GM08714 (cell line): ENCODE results near the gene CACNA2D3.
"Not testable (repeated sequence)": the region's sequence is repeated elsewhere in the genome, so short reads cannot be mapped to it uniquely, and the experiment has no call there.

Experiments used
- H3K4me3 ChIP-seq: fragments of 200-500 bp; sonication (Bioruptor generic); 2 replicates; pipeline ENCODE4 v1.5.1; 2014; ENCODE audit warnings: mild to moderate bottlenecking, low read length, inconsistent platforms
- ZNF274 ChIP-seq: IDR thresholded peaks from 2 replicates; pipeline ENCODE4 v1.6.1; 2012; ENCODE audit warnings: mild to moderate bottlenecking, low read depth, low read length

CACNA2D3 gene

GRCh38 chr3:54955941-54956340, 833.6 kb downstream of the CACNA2D3 start:
- H3K4me3 ChIP-seq: no peak overlapping the region
- no peak for TF ChIP-seq ZNF274

GRCh38 chr3:54957711-54958110, 835.4 kb downstream of the CACNA2D3 start:
- no peak for TF ChIP-seq ZNF274
- no peak overlapping the region for H3K4me3 ChIP-seq

- no peak for TF ChIP-seq ZNF274
- no peak overlapping the region for H3K4me3 ChIP-seq
Observed at GRCh38 chr3:54960082-54960481, 837.7 kb downstream of the CACNA2D3 start.

GRCh38 chr3:54960701-54961100, 838.3 kb downstream of the CACNA2D3 start:
- no peak for TF ChIP-seq ZNF274
- no peak overlapping the region for H3K4me3 ChIP-seq

- no peak for TF ChIP-seq ZNF274
Observed at GRCh38 chr3:54962200-54962599, 839.8 kb downstream of the CACNA2D3 start.

GRCh38 chr3:54963641-54964040, 841.3 kb downstream of the CACNA2D3 start:
- TF ChIP-seq ZNF274: no peak
- H3K4me3 ChIP-seq: no peak overlapping the region

More at GRCh38 chr3:54962200-54962599, 839.8 kb downstream of the CACNA2D3 start:
- H3K4me3 ChIP-seq: no peak overlapping the region

- H3K4me3 ChIP-seq: no peak overlapping the region
- TF ChIP-seq ZNF274: no peak
Observed at GRCh38 chr3:54964081-54964480, 841.7 kb downstream of the CACNA2D3 start.

- TF ChIP-seq ZNF274: no peak
Observed at GRCh38 chr3:54965746-54966145, 843.4 kb downstream of the CACNA2D3 start.

GRCh38 chr3:54966979-54967378, 844.6 kb downstream of the CACNA2D3 start:
- no peak for TF ChIP-seq ZNF274
- H3K4me3 ChIP-seq: no peak overlapping the region

More at GRCh38 chr3:54965746-54966145, 843.4 kb downstream of the CACNA2D3 start:
- no peak overlapping the region for H3K4me3 ChIP-seq

GRCh38 chr3:54967731-54968161, 845.4 kb downstream of the CACNA2D3 start:
- H3K4me3 ChIP-seq: no peak overlapping the region
- no peak for TF ChIP-seq ZNF274

- no peak for TF ChIP-seq ZNF274
- H3K4me3 ChIP-seq: no peak overlapping the region
Observed at GRCh38 chr3:54968546-54969172, 846.3 kb downstream of the CACNA2D3 start.

- no peak overlapping the region for H3K4me3 ChIP-seq
- no peak for TF ChIP-seq ZNF274
Observed at GRCh38 chr3:54969652-54970051, 847.3 kb downstream of the CACNA2D3 start.

GRCh38 chr3:54970895-54971294, 848.5 kb downstream of the CACNA2D3 start:
- no peak for TF ChIP-seq ZNF274
- no peak overlapping the region for H3K4me3 ChIP-seq

- H3K4me3 ChIP-seq: no peak overlapping the region
- TF ChIP-seq ZNF274: no peak
Observed at GRCh38 chr3:54977439-54977838, 855.1 kb downstream of the CACNA2D3 start.

- not testable (repeated sequence) for H3K4me3 ChIP-seq
Observed at GRCh38 chr3:54977946-54978345, 855.6 kb downstream of the CACNA2D3 start.

- TF ChIP-seq ZNF274: no peak
Observed at GRCh38 chr3:54982807-54983206, 860.5 kb downstream of the CACNA2D3 start.

More at GRCh38 chr3:54982807-54983206, 860.5 kb downstream of the CACNA2D3 start:
- H3K4me3 ChIP-seq: no peak overlapping the region
